GM21360 (cell line): Measurements from ENCODE around the gene SLC7A10.
"Not testable (repeated sequence)": the region's sequence is repeated elsewhere in the genome, so short reads cannot be mapped to it uniquely, and the experiment has no call there.

Experiments
- ATAC-seq: cut with Tn5 transposase; IDR thresholded peaks from one replicate; pipeline ENCODE4 v1.9.1; 2021; ENCODE audit warnings: mild to moderate bottlenecking, moderate library complexity; ENCODE audit not compliant: unreplicated experiment

The SLC7A10 gene

GRCh38 chr19:33219261-33219815 lies 6.3 kb downstream of the SLC7A10 start:
- no peak for ATAC-seq

GRCh38 chr19:33217881-33218280 lies 7.8 kb downstream of the SLC7A10 start:
- no peak for ATAC-seq

DNA sequence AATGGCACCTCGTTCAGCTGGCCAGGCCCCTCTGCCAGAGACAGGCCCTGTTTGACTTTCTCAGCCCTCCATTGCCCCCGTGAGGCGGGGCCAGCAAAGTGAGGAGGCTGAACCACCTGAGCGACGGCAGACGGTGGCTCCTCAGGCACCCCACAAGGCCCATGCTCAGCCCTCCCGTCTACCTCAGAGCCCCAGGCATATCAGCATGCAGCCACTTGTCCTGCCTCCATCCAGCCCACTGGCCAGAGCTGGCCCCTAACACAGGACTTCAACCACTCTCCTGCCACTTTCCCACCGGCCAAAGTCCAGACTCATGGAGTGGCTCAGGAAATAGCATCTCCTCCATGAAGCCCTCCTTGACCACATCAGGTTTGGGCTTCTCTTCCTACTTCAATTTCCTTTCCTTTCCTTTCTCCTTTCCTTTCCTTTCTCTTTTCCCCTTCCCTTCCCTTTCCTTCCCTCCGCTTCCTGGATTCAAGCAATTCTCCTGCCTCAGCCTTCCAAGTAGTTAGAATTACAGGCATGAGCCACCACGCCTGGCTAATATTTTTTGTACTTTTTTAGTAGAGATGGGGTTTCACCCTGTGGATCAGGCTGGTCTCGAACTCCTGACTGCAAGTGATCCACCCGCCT lies 9.3 kb downstream of the SLC7A10 start:
- no peak for ATAC-seq

- no peak for ATAC-seq
Measured at GRCh38 chr19:33215438-33216197, 10.0 kb downstream of the SLC7A10 start.

DNA sequence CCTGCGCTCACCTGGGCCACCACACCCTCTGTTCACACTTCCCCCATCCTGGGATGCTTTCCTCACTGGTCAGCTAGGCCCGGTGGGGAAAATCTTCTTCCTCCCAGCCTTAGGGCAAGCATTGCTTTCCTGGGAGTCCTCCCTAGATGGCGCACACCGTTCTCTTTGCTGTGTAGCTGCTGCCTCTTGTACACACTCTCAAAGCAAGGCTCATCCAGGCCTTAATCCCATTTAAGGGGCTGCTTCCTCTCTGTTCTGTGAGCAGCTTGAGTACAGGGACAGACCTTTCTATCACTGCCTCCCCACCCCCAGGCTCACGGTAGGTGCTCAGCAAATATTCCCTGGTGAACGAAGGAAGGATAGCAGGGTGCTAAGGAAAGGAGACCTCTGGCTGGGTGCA lies 11.1 kb downstream of the SLC7A10 start:
- no peak for ATAC-seq

DNA sequence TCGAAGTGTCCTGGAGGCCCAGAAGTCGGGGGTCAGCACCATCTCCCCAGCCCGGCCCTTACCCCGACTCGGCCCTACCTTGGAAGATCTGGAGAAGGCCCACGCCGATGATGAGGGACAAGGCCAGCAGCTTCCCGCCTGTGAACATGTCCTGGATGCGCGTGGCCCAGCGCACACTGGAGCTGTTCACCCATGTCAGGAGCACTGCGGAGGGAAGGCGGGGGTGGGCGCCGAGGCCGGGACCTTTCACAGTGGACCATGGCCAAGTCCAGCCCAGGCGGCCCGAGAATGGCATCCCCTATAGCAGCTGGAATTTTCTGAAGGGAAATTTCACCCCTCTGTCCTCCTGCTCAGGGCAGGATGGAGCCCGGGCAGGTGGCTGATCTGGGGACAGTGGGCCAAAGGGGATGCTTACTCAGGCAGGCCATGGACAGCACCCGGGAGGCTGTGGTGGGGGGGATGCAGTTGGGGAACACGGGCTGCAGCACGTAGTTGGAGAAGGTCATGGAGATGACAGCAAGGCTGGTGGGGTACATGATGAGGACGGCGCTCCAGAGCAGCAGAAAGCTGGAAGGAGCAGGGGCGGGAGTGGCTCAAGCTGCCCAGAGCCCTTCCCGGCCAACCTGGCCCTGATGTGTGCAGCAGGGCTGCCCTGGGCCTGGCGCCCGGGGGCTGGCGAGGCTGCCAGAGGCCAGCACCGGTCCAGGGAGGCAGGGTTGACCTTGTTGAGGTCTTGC lies 13.0 kb downstream of the SLC7A10 start:
- no peak for ATAC-seq

- ATAC-seq: no peak
Measured at GRCh38 chr19:33211794-33212435, 13.7 kb downstream of the SLC7A10 start.

- no peak for ATAC-seq
Measured at GRCh38 chr19:33210266-33210940, 15.2 kb downstream of the SLC7A10 start.

GRCh38 chr19:33209850-33210230 lies 15.8 kb downstream of the SLC7A10 start:
- not testable (repeated sequence) for ATAC-seq

- no peak for ATAC-seq
Measured at GRCh38 chr19:33208904-33209849, 16.5 kb downstream of the SLC7A10 start.

DNA sequence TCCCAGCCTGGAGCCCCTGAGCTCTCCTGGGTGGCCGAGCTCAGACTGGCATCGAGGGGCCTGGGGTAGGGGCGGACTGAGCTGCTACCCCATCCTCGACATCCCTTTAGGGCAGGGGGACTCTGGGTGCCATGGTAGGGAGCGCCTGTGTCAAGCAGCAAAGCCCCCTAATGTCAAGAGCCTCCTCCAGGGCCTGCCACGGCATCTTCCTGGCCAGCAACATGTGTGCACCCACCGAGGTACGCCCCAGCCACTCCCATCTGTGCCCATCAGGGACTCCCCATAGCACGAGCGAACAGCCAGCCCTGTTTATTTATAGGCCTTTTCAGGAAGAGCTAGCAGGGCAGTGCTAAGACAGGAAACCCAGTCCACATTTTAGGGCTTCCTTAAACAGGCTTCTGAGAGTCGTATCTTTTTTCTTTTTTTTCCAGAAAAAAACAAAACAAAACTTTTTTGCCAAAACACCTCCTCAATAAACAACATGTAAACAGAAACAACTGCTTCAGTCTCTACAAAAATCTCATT lies 17.2 kb downstream of the SLC7A10 start:
- ATAC-seq: no peak

DNA sequence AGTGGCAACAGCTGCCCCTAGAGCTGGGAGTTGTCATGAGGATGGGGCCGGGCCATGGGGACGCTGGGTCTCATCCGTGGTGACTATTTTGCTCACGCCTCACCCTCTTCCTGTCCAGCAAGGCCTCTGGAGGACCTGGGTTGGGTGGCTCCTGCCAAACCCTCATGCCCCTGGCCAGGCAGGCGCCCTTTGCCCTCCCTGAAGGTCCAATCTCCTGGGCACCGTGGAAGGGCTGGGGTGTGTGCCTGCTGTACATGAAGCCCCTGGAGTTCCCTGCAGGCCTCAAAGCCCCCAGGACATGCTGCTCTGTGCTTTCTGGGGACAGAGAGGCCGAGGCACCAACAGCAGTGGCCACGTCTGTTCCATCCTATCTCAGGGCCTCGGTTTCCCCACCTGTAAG lies 17.7 kb downstream of the SLC7A10 start:
- no peak for ATAC-seq

DNA sequence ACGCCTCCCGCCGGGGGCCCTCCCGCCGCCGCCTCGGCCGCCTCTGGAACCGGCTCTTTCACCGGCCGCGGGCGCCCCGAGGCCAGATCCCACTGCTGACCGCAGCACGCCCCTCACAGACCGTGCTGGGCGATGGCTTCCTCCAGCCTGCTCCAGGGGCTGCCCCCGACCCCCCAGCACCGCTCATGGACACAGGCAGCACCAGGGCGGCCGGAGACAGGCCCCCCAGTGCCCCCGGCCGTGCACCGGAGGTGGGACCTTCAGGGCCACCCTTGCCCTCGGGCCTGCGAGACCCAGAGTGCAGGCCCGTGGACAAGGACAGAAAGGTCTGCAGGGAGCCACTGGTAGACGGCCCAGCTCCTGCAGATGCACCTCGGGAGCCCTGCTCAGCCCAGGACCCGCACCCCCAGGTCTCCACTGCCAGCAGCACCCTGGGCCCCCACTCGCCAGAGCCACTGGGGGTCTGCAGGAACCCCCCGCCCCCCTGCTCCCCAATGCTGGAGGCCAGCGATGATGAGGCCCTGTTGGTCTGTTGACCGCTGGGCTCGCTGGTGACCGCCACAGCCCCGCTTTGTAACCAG lies 18.5 kb downstream of the SLC7A10 start:
- ATAC-seq: no peak

- ATAC-seq: no peak
Measured at GRCh38 chr19:33206261-33207039, 19.2 kb downstream of the SLC7A10 start.

- ATAC-seq: no peak
Measured at GRCh38 chr19:33205531-33206260, 20.0 kb downstream of the SLC7A10 start.

DNA sequence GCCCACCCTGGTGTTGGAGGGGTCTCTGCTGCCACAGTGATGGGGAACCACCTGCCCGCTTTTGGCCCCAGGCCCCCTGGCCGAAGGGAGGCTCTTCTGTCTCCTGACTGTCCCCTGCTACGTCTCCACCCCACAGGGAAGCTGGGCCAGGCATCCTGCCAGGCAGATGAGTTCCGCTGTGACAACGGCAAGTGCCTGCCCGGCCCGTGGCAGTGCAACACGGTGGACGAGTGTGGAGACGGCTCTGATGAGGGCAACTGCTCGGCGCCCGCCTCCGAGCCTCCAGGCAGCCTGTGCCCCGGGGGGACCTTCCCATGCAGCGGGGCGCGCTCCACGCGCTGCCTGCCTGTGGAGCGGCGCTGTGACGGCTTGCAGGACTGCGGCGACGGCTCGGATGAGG lies 20.5 kb downstream of the SLC7A10 start:
- no peak for ATAC-seq
